ENCODE measurements around the gene FAM240A. TPM values are rescaled to one million over a fixed set of nuclear protein-coding genes. Genes with fewer than 3 reads are reported as not detected.

Gene FAM240A
- total RNA-seq, 1 donor from 2014 or later = not detected

- no peaks in the 10 kb centered on the region for H3K36me3 Mint-ChIP-seq (ENCODE audit: insufficient read depth)
- H3K27ac Mint-ChIP-seq = no peak overlapping the region
- no peak overlapping the region for H3K4me3 Mint-ChIP-seq (ENCODE audit: low read depth)
- no peak for DNase-seq (ENCODE audit: low spot score, unreplicated experiment)
- no peak for TF ChIP-seq CTCF (IDR thresholded peaks at IDR 0.05; ENCODE audit: unreplicated experiment)
- H3K9me3 Mint-ChIP-seq (ENCODE audit: low read depth) = no peaks in the 10 kb centered on the region
- H3K27me3 Mint-ChIP-seq = peaks cover 60% of the 10 kb centered on the region
- H3K4me1 Mint-ChIP-seq (ENCODE audit: low read depth) = peaks cover 9% of the 10 kb centered on the region
Measured at GRCh38 chr3:46665763-46666452, 53.6 kb downstream of the FAM240A start.

- no peak for DNase-seq (ENCODE audit: low spot score, unreplicated experiment)
- no peaks in the 10 kb centered on the region for H3K36me3 Mint-ChIP-seq (ENCODE audit: insufficient read depth)
- H3K4me3 Mint-ChIP-seq (ENCODE audit: low read depth) = no peak overlapping the region
- TF ChIP-seq CTCF (IDR thresholded peaks at IDR 0.05; ENCODE audit: unreplicated experiment) = no peak
- peaks cover 59% of the 10 kb centered on the region for H3K27me3 Mint-ChIP-seq
- no peaks in the 10 kb centered on the region for H3K9me3 Mint-ChIP-seq (ENCODE audit: low read depth)
- H3K27ac Mint-ChIP-seq = peak overlapping the region; percentile 79
- H3K4me1 Mint-ChIP-seq (ENCODE audit: low read depth) = peaks cover 9% of the 10 kb centered on the region
Measured at GRCh38 chr3:46666453-46666845, 54.1 kb downstream of the FAM240A start.

GRCh38 chr3:46667061-46667621 lies 54.8 kb downstream of the FAM240A start:
- peaks cover 59% of the 10 kb centered on the region for H3K27me3 Mint-ChIP-seq
- TF ChIP-seq CTCF (IDR thresholded peaks at IDR 0.05; ENCODE audit: unreplicated experiment) = no peak
- DNase-seq (ENCODE audit: low spot score, unreplicated experiment) = no peak
- H3K27ac Mint-ChIP-seq = no peak overlapping the region
- no peaks in the 10 kb centered on the region for H3K36me3 Mint-ChIP-seq (ENCODE audit: insufficient read depth)
- H3K4me3 Mint-ChIP-seq (ENCODE audit: low read depth) = no peak overlapping the region
- H3K9me3 Mint-ChIP-seq (ENCODE audit: low read depth) = no peaks in the 10 kb centered on the region
- peaks cover 9% of the 10 kb centered on the region for H3K4me1 Mint-ChIP-seq (ENCODE audit: low read depth)

GRCh38 chr3:46667657-46668056 lies 55.3 kb downstream of the FAM240A start:
- Mint-ChIP-seq H3K27ac (no peak overlapping the region), H3K4me1 (ENCODE audit: low read depth) (peaks cover 9% of the 10 kb centered on the region), H3K9me3 (ENCODE audit: low read depth) (no peaks in the 10 kb centered on the region), H3K4me3 (ENCODE audit: low read depth) (no peak overlapping the region), H3K27me3 (peaks cover 55% of the 10 kb centered on the region), H3K36me3 (ENCODE audit: insufficient read depth) (no peaks in the 10 kb centered on the region)
- no peak for TF ChIP-seq CTCF (IDR thresholded peaks at IDR 0.05; ENCODE audit: unreplicated experiment)
- no peak for DNase-seq (ENCODE audit: low spot score, unreplicated experiment)

DNA sequence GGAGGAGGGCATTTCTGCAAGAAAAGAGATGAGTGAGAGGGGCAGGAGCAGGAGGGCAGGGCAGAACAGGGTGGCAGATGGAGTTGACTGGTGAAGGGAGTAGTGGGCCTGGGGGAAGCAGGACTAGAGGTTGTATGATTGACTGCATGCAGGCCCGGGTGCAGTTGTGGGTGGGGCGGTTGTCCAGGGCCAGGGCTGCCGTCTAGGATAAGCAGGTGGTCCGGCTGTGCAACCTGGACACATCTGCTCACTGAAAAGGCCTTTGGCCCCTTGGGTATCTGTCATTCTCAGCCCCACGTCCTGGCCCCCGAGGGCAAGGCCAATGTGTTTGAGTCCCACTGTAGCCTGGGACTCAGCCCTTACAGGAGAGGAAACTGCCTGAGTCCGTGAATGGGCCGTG lies 55.8 kb downstream of the FAM240A start:
- H3K27ac Mint-ChIP-seq = no peak overlapping the region
- peaks cover 53% of the 10 kb centered on the region for H3K27me3 Mint-ChIP-seq
- no peaks in the 10 kb centered on the region for H3K36me3 Mint-ChIP-seq (ENCODE audit: insufficient read depth)
- H3K9me3 Mint-ChIP-seq (ENCODE audit: low read depth) = no peaks in the 10 kb centered on the region
- no peak overlapping the region for H3K4me3 Mint-ChIP-seq (ENCODE audit: low read depth)
- TF ChIP-seq CTCF (IDR thresholded peaks at IDR 0.05; ENCODE audit: unreplicated experiment) = no peak
- H3K4me1 Mint-ChIP-seq (ENCODE audit: low read depth) = peaks cover 7% of the 10 kb centered on the region
- no peak for DNase-seq (ENCODE audit: low spot score, unreplicated experiment)
